HFF-Myc (cell line): ENCODE measurements around the gene SLC23A3.
A peak's percentile ranks its signal among the peaks of the same experiment; 100 is the strongest.

Source experiments
- DNase-seq: peaks from one replicate; pipeline ENCODE4 v3.0.0-alpha.2; 2011; ENCODE audit warnings: low read depth; ENCODE audit errors: extremely low read depth
- H3K4me3 ChIP-seq: replicated peaks from 2 replicates; pipeline ENCODE4 v1.5.1; 2011; ENCODE audit warnings: low read depth, mild to moderate bottlenecking, control low read depth, low read length
- TF ChIP-seq, protein P1 (sequence below): IDR thresholded peaks from 2 replicates; pipeline ENCODE4 v1.5.1; 2012; ENCODE audit warnings: mild to moderate bottlenecking, low read depth, low read length, control low read depth; ENCODE audit errors: missing control alignments

SLC23A3 gene

DNA sequence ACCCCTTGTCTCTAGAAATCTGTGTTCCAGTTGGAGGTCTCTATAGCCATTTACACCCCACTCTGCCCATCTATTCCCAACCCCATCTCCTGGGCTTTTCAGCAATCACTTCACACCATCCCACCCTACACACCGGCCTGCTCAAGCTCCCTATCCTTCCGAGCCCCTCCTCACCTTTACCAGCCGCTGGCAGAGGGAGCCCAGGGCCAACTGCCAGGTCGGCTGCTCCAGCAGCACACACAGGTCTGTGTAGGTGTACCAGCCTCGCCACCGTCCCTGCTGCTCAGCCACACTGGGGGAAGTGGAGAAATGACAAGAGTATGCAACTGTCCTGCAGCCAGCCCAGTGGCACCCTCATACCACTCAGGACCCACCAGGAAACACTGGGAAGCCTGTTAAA lies 3.3 kb upstream of the SLC23A3 start:
- H3K4me3 ChIP-seq: no peak overlapping the region
- DNase-seq: no peak
- TF ChIP-seq, protein P1, sequence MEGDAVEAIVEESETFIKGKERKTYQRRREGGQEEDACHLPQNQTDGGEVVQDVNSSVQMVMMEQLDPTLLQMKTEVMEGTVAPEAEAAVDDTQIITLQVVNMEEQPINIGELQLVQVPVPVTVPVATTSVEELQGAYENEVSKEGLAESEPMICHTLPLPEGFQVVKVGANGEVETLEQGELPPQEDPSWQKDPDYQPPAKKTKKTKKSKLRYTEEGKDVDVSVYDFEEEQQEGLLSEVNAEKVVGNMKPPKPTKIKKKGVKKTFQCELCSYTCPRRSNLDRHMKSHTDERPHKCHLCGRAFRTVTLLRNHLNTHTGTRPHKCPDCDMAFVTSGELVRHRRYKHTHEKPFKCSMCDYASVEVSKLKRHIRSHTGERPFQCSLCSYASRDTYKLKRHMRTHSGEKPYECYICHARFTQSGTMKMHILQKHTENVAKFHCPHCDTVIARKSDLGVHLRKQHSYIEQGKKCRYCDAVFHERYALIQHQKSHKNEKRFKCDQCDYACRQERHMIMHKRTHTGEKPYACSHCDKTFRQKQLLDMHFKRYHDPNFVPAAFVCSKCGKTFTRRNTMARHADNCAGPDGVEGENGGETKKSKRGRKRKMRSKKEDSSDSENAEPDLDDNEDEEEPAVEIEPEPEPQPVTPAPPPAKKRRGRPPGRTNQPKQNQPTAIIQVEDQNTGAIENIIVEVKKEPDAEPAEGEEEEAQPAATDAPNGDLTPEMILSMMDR: no peak

DNA sequence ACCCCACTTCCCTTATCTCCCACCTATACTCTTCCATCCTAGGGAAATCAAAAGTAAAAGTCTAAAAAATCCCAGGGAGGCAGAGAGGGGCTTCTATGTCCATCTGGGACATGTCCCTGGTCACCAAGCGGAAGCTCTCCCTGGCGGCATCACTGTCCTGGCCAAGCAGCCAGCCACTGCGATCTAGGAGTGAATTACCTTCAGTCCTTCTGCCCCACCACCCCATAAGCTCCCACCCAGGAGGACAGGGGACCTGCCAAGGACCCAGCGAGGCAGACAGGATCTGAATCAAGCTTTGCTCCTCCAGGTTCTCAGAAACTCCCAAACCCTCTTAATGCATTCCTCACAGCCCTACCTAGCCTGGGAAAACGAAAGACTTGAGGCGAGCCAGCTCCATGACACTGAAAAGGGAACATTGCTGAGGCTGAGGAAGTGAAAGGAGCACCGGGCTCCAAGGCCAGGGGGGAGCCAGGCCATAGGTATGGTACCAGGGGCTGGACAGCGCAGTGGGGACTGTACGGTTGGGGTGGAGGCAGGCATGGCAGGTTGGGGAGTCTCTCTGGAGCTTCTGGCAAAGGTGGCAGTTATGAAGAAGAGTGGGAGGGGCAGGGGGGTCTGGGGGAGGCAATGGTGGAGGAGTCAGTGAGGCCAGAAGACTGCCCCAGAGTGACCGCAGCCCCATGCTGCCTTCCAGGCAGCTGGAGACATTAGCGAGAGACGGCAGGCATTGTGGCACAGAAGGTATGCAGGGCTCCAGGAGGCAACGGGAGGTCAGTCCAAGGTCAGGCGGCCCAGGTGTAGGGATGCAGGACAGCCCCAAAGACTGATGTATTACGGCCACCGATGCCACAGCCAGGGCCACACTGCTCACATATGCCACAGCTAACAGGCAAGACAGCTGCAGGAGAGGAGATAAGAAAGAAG lies 2.7 kb upstream of the SLC23A3 start:
- H3K4me3 ChIP-seq: no peak overlapping the region
- TF ChIP-seq, protein P1: no peak
- no peak for DNase-seq

DNA sequence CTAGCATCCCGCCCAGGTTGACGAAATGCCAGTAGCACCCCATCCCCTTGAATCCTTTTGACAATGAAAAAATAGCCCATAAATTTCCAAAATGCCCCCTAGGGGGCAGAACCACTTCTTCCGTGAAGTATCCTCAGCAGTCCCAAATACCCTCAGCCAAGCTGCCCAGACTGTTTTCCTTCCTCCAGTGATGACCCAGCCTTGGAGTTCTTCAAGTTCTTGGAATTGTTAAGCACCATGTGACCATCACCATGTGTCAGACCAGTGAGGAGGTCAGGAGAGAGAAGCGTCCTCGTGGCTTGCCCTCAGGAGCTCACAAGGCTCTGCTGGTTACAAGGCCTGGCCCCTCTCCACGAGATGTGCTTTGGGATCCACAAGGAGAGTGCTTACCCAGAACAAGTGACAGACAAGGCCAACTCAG lies 1.4 kb upstream of the SLC23A3 start:
- H3K4me3 ChIP-seq: no peak overlapping the region
- peak; percentile 59 for DNase-seq
- TF ChIP-seq, protein P1: peak; percentile 79

DNA sequence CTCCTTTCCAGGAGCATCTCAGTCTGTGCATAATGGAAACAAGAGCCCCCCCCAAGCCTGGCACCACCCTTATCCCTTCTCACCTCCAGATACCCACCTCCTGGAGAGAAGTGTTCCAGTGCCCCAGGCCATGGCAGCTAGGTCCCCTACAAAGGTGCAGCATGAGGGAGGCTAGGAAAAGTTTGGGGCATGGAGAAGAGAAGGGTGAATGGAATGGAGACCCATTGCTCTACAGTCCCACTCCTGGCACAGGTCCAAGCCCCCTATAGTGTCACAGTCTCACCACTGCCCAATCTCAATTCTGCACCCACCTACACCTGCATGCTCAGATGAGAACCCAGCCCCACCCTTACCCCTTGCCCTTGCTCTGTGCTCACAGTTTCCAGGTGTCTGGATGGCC lies 897 bp downstream of the SLC23A3 start:
- no peak overlapping the region for H3K4me3 ChIP-seq
- DNase-seq: no peak
- TF ChIP-seq, protein P1: no peak

DNA sequence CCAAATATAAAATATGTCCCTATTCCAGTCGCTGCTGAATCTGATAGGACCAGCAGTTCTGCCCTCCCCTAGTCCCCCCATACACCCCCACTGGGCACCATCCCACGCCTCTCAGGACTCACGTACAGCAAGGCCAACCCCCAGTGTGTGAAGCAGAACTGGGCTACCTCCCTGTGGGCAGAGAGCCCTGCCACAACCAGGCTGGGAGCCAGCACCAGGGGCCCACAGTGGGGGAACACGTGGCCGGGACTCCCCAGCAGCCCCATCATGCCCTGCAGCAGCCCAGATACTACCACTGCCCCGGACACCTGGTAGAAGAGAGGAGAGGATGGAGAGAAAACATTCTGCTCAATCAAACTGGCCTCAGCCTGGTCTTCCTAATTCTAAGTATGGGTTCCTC lies 1.3 kb downstream of the SLC23A3 start:
- no peak for DNase-seq
- TF ChIP-seq, protein P1: no peak

DNA sequence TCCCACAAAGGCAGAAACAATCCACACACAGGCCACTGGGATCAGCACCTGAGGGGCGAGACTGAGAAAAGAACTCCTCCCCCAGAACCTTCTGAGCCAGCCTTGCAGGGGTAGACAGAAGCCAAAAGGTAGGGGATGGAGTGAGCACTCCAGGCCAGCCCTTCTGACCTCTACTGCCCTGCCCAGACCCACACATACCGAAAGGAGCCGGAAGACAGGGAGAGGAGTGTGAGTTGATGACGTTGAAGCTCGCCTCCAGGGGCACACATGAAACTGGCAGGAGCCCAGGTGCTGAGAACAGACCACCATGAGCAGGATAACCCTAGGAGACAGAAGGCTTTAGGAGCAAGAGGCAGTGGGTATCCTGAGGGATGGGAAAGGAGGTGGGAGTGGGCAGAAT lies 1.8 kb downstream of the SLC23A3 start:
- H3K4me3 ChIP-seq: no peak overlapping the region
- TF ChIP-seq, protein P1: no peak
- no peak for DNase-seq

More for the DNA sequence above, 1.3 kb downstream of the SLC23A3 start:
- no peak overlapping the region for H3K4me3 ChIP-seq
